GM06990 (cell line): ENCODE results near the gene HCAR2.
"Not testable (repeated sequence)": the region's sequence is repeated elsewhere in the genome, so short reads cannot be mapped to it uniquely, and the experiment has no call there.

Experiments used
- DNase-seq: peaks from one replicate; pipeline ENCODE4 v3.0.0-alpha.2; 2011; ENCODE audit not compliant: insufficient read length; ENCODE audit errors: extremely low read depth
- H3K27me3 ChIP-seq: replicated peaks from 2 replicates; pipeline ENCODE4 v1.6.0; 2011; ENCODE audit warnings: low read length; ENCODE audit not compliant: control insufficient read depth, insufficient read depth
- H3K36me3 ChIP-seq: 2 replicates; pipeline ENCODE4 v1.5.1; 2011; ENCODE audit warnings: low read length; ENCODE audit not compliant: control insufficient read depth, insufficient read depth
- H3K4me3 ChIP-seq: replicated peaks from 2 replicates; pipeline ENCODE4 v1.5.1; 2011; ENCODE audit warnings: low read depth, mild to moderate bottlenecking, control low read depth, low read length
- TF ChIP-seq, protein P1 (sequence below): IDR thresholded peaks from 2 replicates; pipeline ENCODE4 v1.5.1; 2011; ENCODE audit warnings: low read length, control low read depth, mild to moderate bottlenecking, inconsistent platforms; ENCODE audit not compliant: insufficient read depth, poor library complexity, severe bottlenecking

Gene HCAR2

GRCh38 chr12:122702890-122703611, at the start of gene HCAR2:
Gene HCAR2 (minus strand): TSS chr12:122703357. CDS start chr12:122703283, 74 bp downstream.
- not testable (repeated sequence) for H3K36me3 ChIP-seq, H3K4me3 ChIP-seq, H3K27me3 ChIP-seq, DNase-seq

- no peaks in the 10 kb centered on the region; the same call in 1 of the 2 replicates for H3K36me3 ChIP-seq
- peak within 1 kb of the TSS; percentile 74 for H3K4me3 ChIP-seq
- TF ChIP-seq, protein P1, sequence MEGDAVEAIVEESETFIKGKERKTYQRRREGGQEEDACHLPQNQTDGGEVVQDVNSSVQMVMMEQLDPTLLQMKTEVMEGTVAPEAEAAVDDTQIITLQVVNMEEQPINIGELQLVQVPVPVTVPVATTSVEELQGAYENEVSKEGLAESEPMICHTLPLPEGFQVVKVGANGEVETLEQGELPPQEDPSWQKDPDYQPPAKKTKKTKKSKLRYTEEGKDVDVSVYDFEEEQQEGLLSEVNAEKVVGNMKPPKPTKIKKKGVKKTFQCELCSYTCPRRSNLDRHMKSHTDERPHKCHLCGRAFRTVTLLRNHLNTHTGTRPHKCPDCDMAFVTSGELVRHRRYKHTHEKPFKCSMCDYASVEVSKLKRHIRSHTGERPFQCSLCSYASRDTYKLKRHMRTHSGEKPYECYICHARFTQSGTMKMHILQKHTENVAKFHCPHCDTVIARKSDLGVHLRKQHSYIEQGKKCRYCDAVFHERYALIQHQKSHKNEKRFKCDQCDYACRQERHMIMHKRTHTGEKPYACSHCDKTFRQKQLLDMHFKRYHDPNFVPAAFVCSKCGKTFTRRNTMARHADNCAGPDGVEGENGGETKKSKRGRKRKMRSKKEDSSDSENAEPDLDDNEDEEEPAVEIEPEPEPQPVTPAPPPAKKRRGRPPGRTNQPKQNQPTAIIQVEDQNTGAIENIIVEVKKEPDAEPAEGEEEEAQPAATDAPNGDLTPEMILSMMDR: peak; percentile 96
- peak; percentile 99 for DNase-seq
- H3K27me3 ChIP-seq: no peaks in the 10 kb centered on the region
Observed at GRCh38 chr12:122752464-122753318, 49.5 kb upstream of the HCAR2 start, which contains the start of gene DENR. Gene DENR (plus strand): TSS chr12:122752824. CDS start chr12:122753702, 878 bp downstream.

GRCh38 chr12:122750781-122751515, 47.8 kb upstream of the HCAR2 start:
- H3K27me3 ChIP-seq, H3K36me3 ChIP-seq, H3K4me3 ChIP-seq, DNase-seq: not testable (repeated sequence)

- Histone ChIP-seq H3K36me3 (no peaks in the 10 kb centered on the region), H3K27me3 (no peaks in the 10 kb centered on the region), H3K4me3 (no peak overlapping the region)
- TF ChIP-seq, protein P1: no peak
- DNase-seq: no peak
Observed at GRCh38 chr12:122749569-122750332, 46.6 kb upstream of the HCAR2 start.

- TF ChIP-seq, protein P1: no peak
- no peak for DNase-seq
- Histone ChIP-seq H3K27me3 (no peaks in the 10 kb centered on the region), H3K4me3 (no peak overlapping the region), H3K36me3 (no peaks in the 10 kb centered on the region)
Observed at GRCh38 chr12:122747224-122748135, 44.3 kb upstream of the HCAR2 start.
